Trophoblast cell (in vitro differentiated cells and primary cell): Measurements from ENCODE around the gene KRTAP3-1.

Experiments
- DNase-seq, 2 donors: peaks; one replicate each; pipeline ENCODE4 v3.0.0-alpha.2; 2016
- H2AFZ ChIP-seq: 2 replicates; pipeline ENCODE4 v1.6.1; 2013; ENCODE audit warnings: low read length, moderate library complexity, mild to moderate bottlenecking; ENCODE audit not compliant: insufficient read depth, poor library complexity
- H2AK5ac ChIP-seq: 2 replicates; pipeline ENCODE4 v1.6.1; 2013; ENCODE audit warnings: mild to moderate bottlenecking, low read length
- H2BK120ac ChIP-seq: 2 replicates; pipeline ENCODE4 v1.6.1; 2013; ENCODE audit warnings: low read length, mild to moderate bottlenecking, moderate library complexity; ENCODE audit not compliant: insufficient read depth, poor library complexity
- H2BK12ac ChIP-seq: 2 replicates; pipeline ENCODE4 v1.6.1; 2013; ENCODE audit warnings: mild to moderate bottlenecking, low read length, moderate library complexity
- H2BK5ac ChIP-seq: 2 replicates; pipeline ENCODE4 v1.6.1; 2013; ENCODE audit warnings: low read length, low read depth, moderate library complexity, mild to moderate bottlenecking; ENCODE audit not compliant: poor library complexity
- H3K14ac ChIP-seq: 2 replicates; pipeline ENCODE4 v1.6.1; 2013; ENCODE audit warnings: mild to moderate bottlenecking, low read length
- H3K18ac ChIP-seq: 2 replicates; pipeline ENCODE4 v1.6.1; 2013; ENCODE audit warnings: mild to moderate bottlenecking, low read length
- H3K23ac ChIP-seq: 2 replicates; pipeline ENCODE4 v1.6.1; 2013; ENCODE audit warnings: low read length
- H3K27ac ChIP-seq: 2 replicates; pipeline ENCODE4 v1.5.1; 2013; ENCODE audit warnings: low read depth, mild to moderate bottlenecking, inconsistent platforms, low read length, moderate library complexity
- H3K27me3 ChIP-seq: 2 replicates; pipeline ENCODE4 v1.6.1; 2013; ENCODE audit warnings: inconsistent platforms, mild to moderate bottlenecking, low read length, moderate library complexity; ENCODE audit not compliant: insufficient read depth
- H3K36me3 ChIP-seq, 2 experiments: 1 replicate in 1 of 2; 2 replicates in 1 of 2; pipeline ENCODE4 v1.6.1; 2013; ENCODE audit warnings: low read length in 2 of 2, mild to moderate bottlenecking in 2 of 2, moderate library complexity in 1 of 2; ENCODE audit not compliant: insufficient read depth in 2 of 2, control insufficient read depth in 1 of 2
- H3K4ac ChIP-seq: 2 replicates; pipeline ENCODE4 v1.6.1; 2013; ENCODE audit warnings: low read depth, mild to moderate bottlenecking, low read length, moderate library complexity
- H3K4me1 ChIP-seq, 2 experiments: 1 replicate in 1 of 2; 2 replicates in 1 of 2; pipeline ENCODE4 v1.6.1; 2013; ENCODE audit warnings: low read length in 2 of 2, mild to moderate bottlenecking in 2 of 2, moderate library complexity in 1 of 2; ENCODE audit not compliant: insufficient read depth in 2 of 2, control insufficient read depth in 1 of 2
- H3K4me2 ChIP-seq: 2 replicates; pipeline ENCODE4 v1.6.1; 2013; ENCODE audit warnings: inconsistent platforms, mild to moderate bottlenecking, low read length, moderate library complexity
- H3K4me3 ChIP-seq: 2 replicates; pipeline ENCODE4 v1.5.1; 2013; ENCODE audit warnings: mild to moderate bottlenecking, low read depth, low read length, inconsistent platforms
- H3K79me1 ChIP-seq: one replicate; pipeline ENCODE4 v1.6.1; 2013; ENCODE audit warnings: low read length
- H3K79me2 ChIP-seq: 2 replicates; pipeline ENCODE4 v1.6.1; 2013; ENCODE audit warnings: low read length, mild to moderate bottlenecking; ENCODE audit not compliant: control insufficient read depth, insufficient read depth, poor library complexity
- H3K9ac ChIP-seq: 2 replicates; pipeline ENCODE4 v1.6.1; 2013; ENCODE audit warnings: mild to moderate bottlenecking, low read length
- H3K9me3 ChIP-seq: 2 replicates; pipeline ENCODE4 v1.6.1; 2013; ENCODE audit warnings: low read depth, mild to moderate bottlenecking, control low read depth, inconsistent platforms, low read length; ENCODE audit not compliant: insufficient read depth
- H4K12ac ChIP-seq: 2 replicates; pipeline ENCODE4 v1.6.1; 2013; ENCODE audit warnings: low read depth, mild to moderate bottlenecking, low read length, moderate library complexity
- H4K8ac ChIP-seq: 2 replicates; pipeline ENCODE4 v1.6.1; 2013; ENCODE audit warnings: low read depth, mild to moderate bottlenecking, low read length, moderate library complexity
- H4K91ac ChIP-seq: one replicate; pipeline ENCODE4 v1.6.1; 2013; ENCODE audit warnings: low read depth, mild to moderate bottlenecking, low read length, moderate library complexity
- WGBS: extraction: QIAGEN DNeasy Blood & Tissue Kit; methylation state at CpG from one replicate; pipeline ENCODE4 v1.1.7; 2013; ENCODE audit warnings: missing lambda C conversion rate; ENCODE audit not compliant: insufficient read length, insufficient coverage; ENCODE audit errors: extremely low coverage; 5-methylcytosine and 5-hydroxymethylcytosine counted together

Gene KRTAP3-1

GRCh38 chr17:40993084-40993483, 15.8 kb downstream of the KRTAP3-1 start:
- no peak overlapping the region for H2AK5ac ChIP-seq
- no peak overlapping the region for H2AFZ ChIP-seq
- WGBS = no CpG with 5 or more reads among the region's 2 CpGs
- no peaks in the 10 kb centered on the region for H3K27me3 ChIP-seq
- no peak overlapping the region for H3K4ac ChIP-seq
- H3K9me3 ChIP-seq = no peaks in the 10 kb centered on the region
- no peak overlapping the region for H2BK120ac ChIP-seq
- H3K4me2 ChIP-seq = no peak overlapping the region
- no peaks in the 10 kb centered on the region for H3K4me1 ChIP-seq
- no peak overlapping the region for H3K14ac ChIP-seq
- H4K12ac ChIP-seq = no peak overlapping the region
- DNase-seq = no peak
- H4K91ac ChIP-seq = no peak overlapping the region
- H4K8ac ChIP-seq = no peak overlapping the region
- H3K79me1 ChIP-seq = no peaks in the 10 kb centered on the region
- no peak overlapping the region for H3K18ac ChIP-seq
- H2BK5ac ChIP-seq = no peak overlapping the region
- no peak overlapping the region for H3K9ac ChIP-seq
- no peaks in the 10 kb centered on the region for H3K36me3 ChIP-seq
- H3K4me3 ChIP-seq = no peak overlapping the region
- no peak overlapping the region for H2BK12ac ChIP-seq
- H3K27ac ChIP-seq = no peak overlapping the region
- H3K79me2 ChIP-seq = no peaks in the 10 kb centered on the region
- H3K23ac ChIP-seq = no peak overlapping the region

- Histone ChIP-seq H4K8ac (no peak overlapping the region), H3K4me3 (no peak overlapping the region), H2AK5ac (no peak overlapping the region), H3K27me3 (no peaks in the 10 kb centered on the region), H3K4me2 (no peak overlapping the region), H4K91ac (no peak overlapping the region), H3K36me3 (no peaks in the 10 kb centered on the region), H3K14ac (no peak overlapping the region), H2BK12ac (no peak overlapping the region), H4K12ac (no peak overlapping the region), H2AFZ (no peak overlapping the region), H3K9me3 (no peaks in the 10 kb centered on the region), H3K79me1 (no peaks in the 10 kb centered on the region), H2BK120ac (no peak overlapping the region), H3K4me1 (no peaks in the 10 kb centered on the region), H3K9ac (no peak overlapping the region), H2BK5ac (no peak overlapping the region), H3K18ac (no peak overlapping the region), H3K4ac (no peak overlapping the region), H3K23ac (no peak overlapping the region), H3K79me2 (no peaks in the 10 kb centered on the region), H3K27ac (no peak overlapping the region)
- WGBS = no CpG with 5 or more reads among the region's 3 CpGs
- DNase-seq = no peak
Observed at GRCh38 chr17:40992666-40993065, 16.3 kb downstream of the KRTAP3-1 start.

GRCh38 chr17:40986920-40987319, 22.0 kb downstream of the KRTAP3-1 start:
- Histone ChIP-seq H3K14ac (no peak overlapping the region), H3K4me1 (peaks cover 0 to 3% of the 10 kb centered on the region in 2 experiments), H3K9me3 (no peaks in the 10 kb centered on the region), H3K27ac (no peak overlapping the region), H3K79me2 (no peaks in the 10 kb centered on the region), H3K23ac (no peak overlapping the region), H3K79me1 (no peaks in the 10 kb centered on the region), H3K4me3 (no peak overlapping the region), H3K27me3 (no peaks in the 10 kb centered on the region), H2BK5ac (no peak overlapping the region), H2BK120ac (no peak overlapping the region), H4K91ac (no peak overlapping the region), H3K36me3 (no peaks in the 10 kb centered on the region), H2BK12ac (no peak overlapping the region), H3K18ac (no peak overlapping the region), H3K4ac (no peak overlapping the region), H2AK5ac (no peak overlapping the region), H3K9ac (no peak overlapping the region), H4K8ac (no peak overlapping the region), H4K12ac (no peak overlapping the region), H3K4me2 (no peak overlapping the region), H2AFZ (no peak overlapping the region)
- no CpG with 5 or more reads among the region's 8 CpGs for WGBS
- DNase-seq = no peak

- H3K36me3 ChIP-seq = no peaks in the 10 kb centered on the region
- no peak within 1 kb of the TSS for H4K91ac ChIP-seq
- no peaks in the 10 kb centered on the region for H3K27me3 ChIP-seq
- H2BK12ac ChIP-seq = no peak within 1 kb of the TSS
- no peak within 1 kb of the TSS for H4K8ac ChIP-seq
- H2AK5ac ChIP-seq = no peak within 1 kb of the TSS
- no peak for DNase-seq
- H3K9me3 ChIP-seq = no peaks in the 10 kb centered on the region
- no peak within 1 kb of the TSS for H2BK5ac ChIP-seq
- H2AFZ ChIP-seq = no peak within 1 kb of the TSS
- no peak within 1 kb of the TSS for H3K23ac ChIP-seq
- WGBS = no CpG with 5 or more reads among the region's 3 CpGs
- H2BK120ac ChIP-seq = no peak within 1 kb of the TSS
- no peak within 1 kb of the TSS for H3K4me3 ChIP-seq
- H3K9ac ChIP-seq = no peak within 1 kb of the TSS
- peaks cover 6 to 9% of the 10 kb centered on the region in 2 experiments for H3K4me1 ChIP-seq
- no peak within 1 kb of the TSS for H3K18ac ChIP-seq
- no peak within 1 kb of the TSS for H3K4me2 ChIP-seq
- no peaks in the 10 kb centered on the region for H3K79me2 ChIP-seq
- H3K4ac ChIP-seq = no peak within 1 kb of the TSS
- H3K27ac ChIP-seq = no peak within 1 kb of the TSS
- no peak within 1 kb of the TSS for H4K12ac ChIP-seq
- H3K79me1 ChIP-seq = no peaks in the 10 kb centered on the region
- no peak within 1 kb of the TSS for H3K14ac ChIP-seq
Observed at GRCh38 chr17:40984226-40984625, 24.7 kb downstream of the KRTAP3-1 start, which contains the start of gene KRT40. Gene KRT40, minus strand, starts transcription at chr17:40984326. Its CDS starts 53 bp downstream, at chr17:40984273.
